MM.1S (cell line): ENCODE results near the gene SCAMP3.
"Not testable (repeated sequence)": the region's sequence is repeated elsewhere in the genome, so short reads cannot be mapped to it uniquely, and the experiment has no call there.

Source experiments
- EZH2 ChIP-seq: fragments of 300-600 bp; sonication (generic); optimal IDR thresholded peaks from 2 replicates; pipeline ENCODE3; 2017; ENCODE audit warnings: low read depth, mild to moderate bottlenecking, antibody characterized with exemption, low read length, mixed read lengths
- TF ChIP-seq, protein P1 (sequence below): fragments of 300-600 bp; sonication (generic); IDR thresholded peaks from 2 replicates; pipeline ENCODE4 v1.5.1; 2016; ENCODE audit warnings: antibody characterized with exemption, low read length, mixed read lengths

DNA sequence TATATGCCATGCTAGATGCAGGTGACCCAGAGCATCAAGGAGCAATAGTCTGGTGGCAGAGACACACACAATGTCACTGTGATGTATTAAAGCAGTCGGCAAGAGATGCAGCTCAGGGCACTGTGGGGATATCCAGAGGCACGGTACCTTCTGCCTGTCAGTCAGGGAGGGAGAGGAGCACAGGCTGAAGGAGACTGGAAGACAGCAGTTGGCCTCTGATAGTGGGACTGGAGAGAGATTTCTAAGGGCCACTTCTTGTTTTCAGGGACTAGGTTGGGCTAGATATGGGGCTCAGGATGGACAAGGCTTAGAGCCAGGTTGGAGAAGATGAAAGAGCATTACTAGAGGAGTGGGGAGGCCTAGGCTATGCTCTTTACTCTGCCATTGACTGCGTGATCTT, 30.9 kb downstream of the SCAMP3 start:
- TF ChIP-seq, protein P1, sequence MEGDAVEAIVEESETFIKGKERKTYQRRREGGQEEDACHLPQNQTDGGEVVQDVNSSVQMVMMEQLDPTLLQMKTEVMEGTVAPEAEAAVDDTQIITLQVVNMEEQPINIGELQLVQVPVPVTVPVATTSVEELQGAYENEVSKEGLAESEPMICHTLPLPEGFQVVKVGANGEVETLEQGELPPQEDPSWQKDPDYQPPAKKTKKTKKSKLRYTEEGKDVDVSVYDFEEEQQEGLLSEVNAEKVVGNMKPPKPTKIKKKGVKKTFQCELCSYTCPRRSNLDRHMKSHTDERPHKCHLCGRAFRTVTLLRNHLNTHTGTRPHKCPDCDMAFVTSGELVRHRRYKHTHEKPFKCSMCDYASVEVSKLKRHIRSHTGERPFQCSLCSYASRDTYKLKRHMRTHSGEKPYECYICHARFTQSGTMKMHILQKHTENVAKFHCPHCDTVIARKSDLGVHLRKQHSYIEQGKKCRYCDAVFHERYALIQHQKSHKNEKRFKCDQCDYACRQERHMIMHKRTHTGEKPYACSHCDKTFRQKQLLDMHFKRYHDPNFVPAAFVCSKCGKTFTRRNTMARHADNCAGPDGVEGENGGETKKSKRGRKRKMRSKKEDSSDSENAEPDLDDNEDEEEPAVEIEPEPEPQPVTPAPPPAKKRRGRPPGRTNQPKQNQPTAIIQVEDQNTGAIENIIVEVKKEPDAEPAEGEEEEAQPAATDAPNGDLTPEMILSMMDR: not testable (repeated sequence)
- not testable (repeated sequence) for TF ChIP-seq EZH2
